Measurements from ENCODE around the gene HSDL1. TPM values are rescaled to one million over a fixed set of nuclear protein-coding genes. Genes with fewer than 3 reads are reported as not detected.

HSDL1 gene
- total and polyA plus RNA-seq, 2 of the 8 experiments (the other 6 are each of a cell fraction or from before 2014, with no cell fraction given): 25.0 to 55.7 TPM

DNA sequence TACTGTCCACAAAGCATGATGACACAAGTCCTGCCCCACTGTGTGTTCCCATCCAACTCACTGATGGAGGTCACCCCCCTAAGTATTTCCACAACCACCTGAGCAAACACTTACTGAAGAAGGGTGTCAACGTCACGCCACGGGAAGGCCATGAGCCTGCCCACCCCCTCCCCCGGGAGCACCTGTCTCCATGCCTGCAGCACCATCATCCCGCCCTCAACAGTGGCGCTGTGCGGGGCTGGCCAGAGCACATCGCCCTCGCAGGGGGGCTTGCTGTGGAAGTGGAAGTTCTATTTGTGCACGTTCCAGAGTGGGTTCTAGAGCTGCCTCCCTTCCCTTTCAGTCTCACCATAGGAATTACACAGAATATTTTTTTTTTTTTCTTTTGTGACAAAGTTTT, 24.0 kb downstream of the HSDL1 start:
- Histone ChIP-seq H3K27me3 (replicated peaks in 1 of 4; ENCODE audit: control insufficient read depth in 3 of 4, extremely low read depth in 1 of 4, insufficient read depth in 3 of 4, low read length in 3 of 4) (no peaks in the 10 kb centered on the region), H2BK15ac (ENCODE audit: low read length) (no peak overlapping the region)

More for the DNA sequence above, 24.0 kb downstream of the HSDL1 start:
- Histone ChIP-seq H3K4me2 (ENCODE audit: insufficient read depth in 1 of 2, low read depth in 2 of 2, low read length in 2 of 2) (no peak overlapping the region), H4K8ac (ENCODE audit: extremely low read depth, insufficient read depth, low read length) (no peak overlapping the region), H3K36me3 (ENCODE audit: control insufficient read depth in 2 of 4, insufficient read depth in 4 of 4, low read length in 3 of 4) (peaks cover 2 to 19% (median 14%) of the 10 kb centered on the region in 4 experiments), H3K18ac (ENCODE audit: extremely low read depth, low read length) (no peak overlapping the region), H3K4me3 (ENCODE audit: extremely low read depth in 1 of 4, insufficient read depth in 2 of 4, low read depth in 3 of 4, low read length in 4 of 4) (no peak overlapping the region), H2AK5ac (ENCODE audit: low read depth, low read length) (no peak overlapping the region), H2BK5ac (ENCODE audit: low read depth, low read length) (no peak overlapping the region), H2AFZ (ENCODE audit: low read length) (no peak overlapping the region), H3K79me1 (ENCODE audit: low read depth, low read length) (no peaks in the 10 kb centered on the region; the same call in 1 of the 2 replicates), H3K4ac (replicated peaks; ENCODE audit: insufficient read length, low read depth, low read length) (no peak overlapping the region), H2BK120ac (replicated peaks; ENCODE audit: low read depth, low read length) (no peak overlapping the region), H3K79me2 (ENCODE audit: control insufficient read depth in 1 of 2, insufficient read depth in 2 of 2, low read length in 2 of 2) (peaks cover 0 to 3% of the 10 kb centered on the region in 2 experiments; a peak in 2 of 4 replicates), H4K91ac (replicated peaks; ENCODE audit: insufficient read length, low read length) (no peak overlapping the region), H2BK20ac (ENCODE audit: low read length) (no peak overlapping the region), H3K9me3 (ENCODE audit: insufficient read depth in 2 of 2, low read depth in 1 of 2, low read length in 1 of 2) (no peaks in the 10 kb centered on the region), H4K20me1 (replicated peaks in 1 of 2; ENCODE audit: control insufficient read depth in 1 of 2, insufficient read depth in 2 of 2, low read length in 2 of 2) (peaks cover 0 to 5% of the 10 kb centered on the region in 2 experiments), H3K27ac (ENCODE audit: low read depth, low read length) (no peak overlapping the region), H3K14ac (ENCODE audit: insufficient read length) (no peak overlapping the region), H4K5ac (ENCODE audit: insufficient read length, low read depth, low read length) (no peak overlapping the region), H3K23me2 (ENCODE audit: low read depth, low read length) (peaks cover 9% of the 10 kb centered on the region), H3K56ac (replicated peaks; ENCODE audit: insufficient read length, low read depth, low read length) (no peak overlapping the region), H3K23ac (ENCODE audit: insufficient read length) (no peak overlapping the region), H3K4me1 (replicated peaks in 1 of 4; ENCODE audit: control insufficient read depth in 3 of 4, insufficient read depth in 4 of 4, low read length in 3 of 4) (0 out of 7 replicates have a peak, but pooled peaks cover 0 to 2% (median 0%) of the 10 kb centered on the region in 4 experiments), H3K9ac (replicated peaks in 1 of 4; ENCODE audit: extremely low read depth in 1 of 4, low read depth in 3 of 4, low read length in 3 of 4) (no peak overlapping the region), H2BK12ac (ENCODE audit: low read depth, low read length) (no peak overlapping the region)
- FAIRE-seq (no peak), DNase-seq (ENCODE audit: low read depth in 1 of 2, low spot score in 2 of 2) (no peak)
- TF ChIP-seq NRF1 (IDR thresholded peaks at IDR 0.05; ENCODE audit: low read depth, low read length): no peak
- no peak for TF ChIP-seq SP1 (IDR thresholded peaks at IDR 0.05; ENCODE audit: low read depth, low read length)
- TF ChIP-seq TAF1 (IDR thresholded peaks at IDR 0.05; ENCODE audit: low read depth, low read length): no peak
- POLR2A ChIA-PET (ENCODE audit: partially characterized antibody): no interaction called here
- CTCF ChIA-PET (ENCODE audit: partially characterized antibody): interaction anchor here (1.7 to 1.9 kb wide), 2 partner anchors 12 to 55 kb away, joined by 4 to 6 read pairs; no protein-coding TSS in a partner anchor
- WGBS, 2 experiments (ENCODE audit: extremely low coverage in 1 of 2, insufficient coverage in 1 of 2, insufficient read length in 1 of 2, insufficient replicate concordance in 2 of 2, low coverage in 1 of 2, low lambda C conversion rate in 2 of 2, missing lambda C conversion rate in 1 of 2): 100% methylated on average over 10 of the region's 10 CpGs; no CpG with 5 or more reads in 1 of the 2 experiments
